Right hindlimb (tissue), 1 donor: ENCODE measurements around the gene TFEB.

Experiments used
- DNase-seq: peaks from one replicate; pipeline ENCODE4 v3.0.0-alpha.2; 2018

The TFEB gene

GRCh38 chr6:41705311-41705995 lies 30.0 kb downstream of the TFEB start:
- no peak for DNase-seq

GRCh38 chr6:41704656-41705310 lies 30.6 kb downstream of the TFEB start:
- DNase-seq: no peak

DNA sequence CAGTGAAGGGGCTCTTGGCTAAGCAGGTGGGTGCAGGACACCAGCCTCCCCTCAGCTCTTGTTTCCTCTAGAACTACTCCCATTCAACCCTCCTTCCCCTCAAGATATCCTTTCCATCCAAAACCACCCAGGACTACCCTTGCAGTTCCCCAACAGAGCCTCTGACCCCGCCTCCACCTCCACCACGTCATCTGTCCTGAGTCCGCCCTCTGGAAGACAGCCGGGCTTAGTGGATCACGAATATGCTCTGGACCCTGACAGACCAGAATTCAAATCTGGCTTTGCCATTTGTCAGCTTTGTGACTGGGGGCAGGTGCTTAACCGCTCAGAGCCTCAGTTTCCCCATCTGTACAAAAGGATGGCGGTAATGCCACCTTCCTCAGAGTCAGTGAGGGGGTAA lies 31.4 kb downstream of the TFEB start:
- DNase-seq: no peak

DNA sequence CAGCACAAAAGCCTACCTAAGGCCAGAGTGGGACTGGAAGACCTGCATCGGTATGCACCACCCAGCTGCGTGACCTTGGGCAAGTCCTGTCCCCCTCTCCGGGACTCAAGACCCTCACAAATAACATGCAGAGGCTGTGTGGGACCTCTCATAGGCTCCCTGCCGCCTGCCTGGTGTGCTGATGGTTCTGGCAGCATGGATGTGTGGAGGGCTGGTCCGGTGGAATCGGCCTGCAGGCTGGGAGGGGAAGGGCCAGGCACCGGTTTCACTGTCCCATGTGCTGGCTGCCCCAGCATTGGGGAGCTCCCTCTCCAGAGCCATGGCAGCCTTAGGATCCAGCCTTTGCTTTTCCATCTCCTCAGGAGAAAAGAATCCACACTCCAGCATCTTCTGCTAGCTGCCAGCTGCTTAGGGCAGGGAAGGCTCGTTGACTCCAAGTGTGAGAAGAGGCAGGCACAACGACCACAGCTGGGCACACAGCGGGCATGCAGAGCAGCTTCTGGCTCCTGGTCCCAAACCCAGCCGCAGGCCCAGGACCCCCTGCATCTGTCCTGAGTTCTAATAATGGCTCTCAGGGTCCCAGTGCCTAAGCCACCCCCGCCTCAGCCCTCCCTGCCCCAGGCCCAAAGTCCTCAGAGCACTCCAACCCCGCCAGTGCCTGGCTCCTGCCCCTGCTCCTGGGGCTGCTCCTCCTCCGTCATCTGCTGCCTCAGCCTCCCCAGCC lies 32.5 kb downstream of the TFEB start:
- DNase-seq: no peak

DNA sequence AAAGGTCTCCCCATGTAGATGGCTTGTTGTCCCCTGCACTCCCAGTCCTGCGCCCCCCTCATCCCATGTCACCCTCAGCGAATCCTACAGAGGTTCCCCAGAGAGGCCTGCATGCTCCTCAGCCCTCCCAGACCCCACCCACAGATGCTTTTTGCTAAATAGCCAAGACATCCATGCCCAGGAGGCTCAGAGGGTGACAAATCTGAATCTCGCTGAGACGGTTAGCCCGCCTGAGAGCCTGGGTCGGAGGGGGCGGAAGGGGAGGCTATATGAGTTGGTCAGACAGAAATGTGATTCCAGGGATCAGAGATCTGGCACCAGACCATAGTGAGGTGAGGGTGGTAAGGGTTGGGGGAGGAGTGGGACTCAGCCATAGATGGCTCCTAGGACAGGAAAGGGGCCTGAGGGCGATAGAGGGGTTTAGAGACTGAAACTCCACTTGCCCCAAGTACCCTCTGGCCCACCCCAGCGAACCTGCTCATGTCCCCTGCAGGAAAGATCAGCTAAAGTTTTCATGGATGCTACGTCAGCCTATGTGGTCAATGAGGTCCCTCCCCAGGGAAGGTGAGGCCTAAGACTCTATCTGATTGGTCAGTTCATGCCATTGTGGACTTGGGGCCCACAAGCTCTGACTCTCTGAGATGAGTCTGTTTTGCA lies 33.2 kb downstream of the TFEB start:
- no peak for DNase-seq

DNA sequence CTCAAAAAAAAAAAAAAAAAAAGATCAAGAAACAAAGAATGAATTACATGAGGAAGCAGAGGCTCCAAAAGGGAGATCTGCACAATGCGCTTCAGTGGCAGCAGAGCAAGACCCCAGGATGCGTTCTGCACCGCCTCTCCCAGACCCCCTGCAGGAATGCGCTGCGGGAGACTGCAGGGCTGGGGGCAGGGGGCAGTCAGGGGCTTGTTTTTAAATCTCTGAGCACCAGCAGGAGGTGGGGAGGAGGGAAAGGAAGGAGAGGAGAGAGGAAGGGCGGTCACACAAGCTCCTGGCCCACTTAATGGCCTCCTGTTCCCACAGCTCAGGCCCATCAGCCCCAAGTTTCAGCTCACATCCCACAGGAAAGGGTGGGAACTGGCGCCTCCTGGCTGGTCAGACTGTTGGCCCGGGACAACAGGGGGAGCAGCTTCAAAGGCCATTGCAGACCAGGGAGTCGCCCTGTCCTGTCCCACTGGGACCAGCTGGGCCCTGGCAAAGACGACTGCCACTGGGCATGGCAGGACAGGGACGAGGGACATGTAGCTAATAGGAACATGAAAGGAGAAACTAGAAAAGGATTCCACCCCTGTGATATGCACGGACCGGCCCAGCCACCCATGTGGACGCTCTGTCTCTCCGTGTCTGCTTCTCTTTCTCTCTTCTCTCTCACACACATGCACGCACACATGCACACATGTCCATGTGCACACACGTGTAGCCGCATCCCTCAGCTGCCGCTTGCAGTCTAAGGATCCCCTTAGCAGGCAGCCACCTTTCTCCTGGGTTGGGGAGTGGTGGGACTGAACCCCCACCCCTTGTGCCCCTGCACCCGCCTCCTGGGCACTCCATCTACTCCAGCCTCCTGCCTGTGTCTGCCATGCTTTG lies 34.7 kb downstream of the TFEB start:
- DNase-seq: no peak

DNA sequence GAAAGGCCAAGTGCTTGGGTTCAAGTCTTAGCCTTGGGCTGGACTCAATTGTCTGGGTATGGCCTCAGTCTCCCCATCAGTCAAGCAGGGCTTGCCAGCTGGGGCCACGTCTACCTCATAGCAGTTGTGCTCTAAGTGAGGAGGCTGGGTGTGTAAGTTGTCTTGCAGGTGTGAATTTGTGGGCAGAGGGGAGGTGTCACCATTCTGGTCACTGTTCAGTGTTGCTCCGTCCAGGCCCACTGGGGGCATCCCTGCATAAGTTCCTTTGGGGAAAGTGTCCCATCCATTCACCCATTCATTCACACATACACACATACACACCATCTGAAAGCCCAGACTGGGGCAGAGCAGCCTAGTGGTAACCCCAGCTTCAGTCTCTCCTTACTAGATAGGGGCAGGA lies 36.3 kb downstream of the TFEB start:
- no peak for DNase-seq

DNA sequence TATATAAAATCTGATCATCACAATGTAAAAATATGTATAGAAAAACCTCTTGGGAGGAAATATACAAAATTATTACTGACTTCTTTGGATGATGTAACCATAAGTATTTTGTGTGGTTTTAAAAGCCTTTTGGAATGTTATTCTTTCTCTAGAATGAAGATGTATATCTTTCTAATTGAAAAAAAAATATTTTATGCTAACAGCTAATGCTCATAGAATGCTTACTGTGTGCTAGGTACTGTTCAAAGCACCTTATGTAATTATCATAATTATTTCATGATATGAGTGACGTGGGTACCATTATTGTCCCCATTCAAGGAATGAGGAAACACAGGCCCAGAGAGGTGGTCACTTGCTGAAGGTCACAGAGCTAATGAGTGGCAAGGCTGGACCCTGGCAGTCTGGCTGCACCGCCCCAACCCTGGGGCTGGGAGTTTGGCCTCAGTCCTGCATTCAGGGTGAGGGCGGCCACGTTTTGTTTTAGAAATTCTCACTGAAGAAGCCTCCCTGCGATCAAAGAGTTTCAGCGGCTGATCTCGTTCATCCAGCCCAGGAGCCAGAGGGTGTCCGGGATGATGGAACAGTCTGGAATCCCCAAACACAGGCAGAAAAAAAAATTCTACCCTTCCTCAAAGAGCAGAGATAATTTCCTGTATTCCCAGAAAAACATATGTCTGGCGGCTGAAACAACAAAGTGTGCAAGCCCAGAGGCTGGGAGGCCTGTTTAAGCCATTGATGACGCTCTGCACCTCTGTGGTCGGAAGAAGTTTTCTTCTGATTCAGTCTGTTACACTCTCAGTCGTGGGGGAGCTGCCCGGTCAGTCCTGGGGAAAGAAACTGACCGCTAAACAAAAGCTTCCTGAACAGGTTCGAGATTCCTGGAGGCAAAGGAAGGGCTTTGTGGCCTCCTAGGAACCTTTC lies 37.3 kb downstream of the TFEB start:
- DNase-seq: peak; percentile 83

DNA sequence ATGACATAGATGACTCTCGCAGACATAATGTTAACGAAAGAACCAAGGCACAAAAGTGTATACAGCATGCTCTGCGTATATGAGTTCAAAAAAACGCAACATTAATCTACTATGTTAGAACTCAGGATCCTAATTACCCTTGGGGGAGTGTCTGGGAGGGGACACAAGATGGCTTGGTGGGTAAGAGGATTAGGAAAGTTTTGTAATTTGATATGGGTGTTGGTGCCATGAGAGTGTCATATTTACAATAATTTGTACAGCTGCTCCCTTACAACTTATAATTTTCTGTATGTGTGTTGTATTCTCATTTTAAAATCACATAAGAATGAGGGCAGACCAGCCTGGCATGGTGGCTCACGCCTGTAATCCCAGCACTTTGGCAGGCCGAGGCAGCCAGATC lies 38.6 kb downstream of the TFEB start:
- no peak for DNase-seq

- no peak for DNase-seq
These were observed 39.6 kb downstream of the TFEB start for GRCh38 chr6:41695825-41696224.

GRCh38 chr6:41694815-41695526 lies 40.4 kb downstream of the TFEB start:
- no peak for DNase-seq

GRCh38 chr6:41693281-41694240 lies 41.8 kb downstream of the TFEB start:
- no peak for DNase-seq

- DNase-seq: no peak
These were observed 42.7 kb downstream of the TFEB start for GRCh38 chr6:41692730-41693129.

DNA sequence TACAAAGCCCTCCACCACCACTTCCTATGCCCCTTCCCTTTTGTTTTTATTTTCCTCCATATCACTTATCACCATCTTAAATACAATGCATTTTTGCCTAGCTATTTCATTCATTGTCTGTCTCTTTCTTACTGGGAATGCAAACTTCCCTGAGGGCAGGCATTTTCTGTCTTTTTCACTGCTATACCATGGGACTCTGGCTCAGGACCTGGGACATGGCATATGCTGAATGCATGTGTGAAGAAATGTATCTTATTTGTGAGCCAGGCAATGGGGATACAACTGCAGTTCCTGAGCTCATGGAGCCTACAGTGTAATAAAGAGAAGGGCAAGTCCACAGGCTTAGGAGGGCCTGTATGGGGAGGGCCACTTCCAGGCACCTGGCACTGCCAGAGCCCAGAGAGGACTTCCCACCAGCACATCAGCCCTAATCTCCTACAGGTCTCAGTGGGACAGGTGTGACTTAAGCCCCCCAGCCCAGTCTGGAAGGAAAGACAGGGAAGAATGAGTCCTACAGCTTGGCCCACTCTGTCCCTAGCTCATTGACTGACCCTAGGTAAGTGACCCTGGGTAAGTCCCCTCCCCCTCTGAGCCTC lies 43.2 kb downstream of the TFEB start:
- peak; percentile 7 for DNase-seq

DNA sequence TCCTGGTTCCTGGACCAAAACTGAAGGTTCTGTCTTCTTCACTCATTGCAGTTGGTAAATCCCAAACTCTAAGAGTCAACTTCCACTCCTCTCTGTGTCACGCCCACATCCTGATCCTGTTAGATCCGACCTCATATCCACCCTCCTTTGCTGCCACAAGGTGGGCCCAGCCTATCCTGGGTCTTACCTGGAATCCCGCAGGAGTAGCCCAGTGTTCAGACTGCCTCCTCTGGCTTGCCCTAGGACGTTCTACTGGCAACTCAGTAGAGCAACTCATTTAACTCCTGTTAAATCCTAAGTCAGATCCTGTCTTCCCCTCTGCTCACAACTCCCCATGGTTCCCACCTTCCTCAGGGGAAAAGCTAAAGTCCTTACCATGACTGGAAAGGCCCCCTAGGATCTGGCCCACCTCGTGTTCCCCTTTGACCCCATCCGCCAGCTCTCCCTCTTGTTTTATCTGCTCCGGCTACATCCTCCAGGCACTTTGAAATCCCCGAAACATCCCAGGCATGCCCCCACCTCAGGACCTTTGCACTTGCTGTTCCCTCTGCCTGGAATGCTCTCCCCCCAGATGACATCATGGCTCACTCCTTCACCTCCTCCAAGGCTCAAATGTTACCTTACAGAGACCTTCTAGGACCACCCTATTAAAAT lies 43.9 kb downstream of the TFEB start:
- peak; percentile 12 for DNase-seq

DNA sequence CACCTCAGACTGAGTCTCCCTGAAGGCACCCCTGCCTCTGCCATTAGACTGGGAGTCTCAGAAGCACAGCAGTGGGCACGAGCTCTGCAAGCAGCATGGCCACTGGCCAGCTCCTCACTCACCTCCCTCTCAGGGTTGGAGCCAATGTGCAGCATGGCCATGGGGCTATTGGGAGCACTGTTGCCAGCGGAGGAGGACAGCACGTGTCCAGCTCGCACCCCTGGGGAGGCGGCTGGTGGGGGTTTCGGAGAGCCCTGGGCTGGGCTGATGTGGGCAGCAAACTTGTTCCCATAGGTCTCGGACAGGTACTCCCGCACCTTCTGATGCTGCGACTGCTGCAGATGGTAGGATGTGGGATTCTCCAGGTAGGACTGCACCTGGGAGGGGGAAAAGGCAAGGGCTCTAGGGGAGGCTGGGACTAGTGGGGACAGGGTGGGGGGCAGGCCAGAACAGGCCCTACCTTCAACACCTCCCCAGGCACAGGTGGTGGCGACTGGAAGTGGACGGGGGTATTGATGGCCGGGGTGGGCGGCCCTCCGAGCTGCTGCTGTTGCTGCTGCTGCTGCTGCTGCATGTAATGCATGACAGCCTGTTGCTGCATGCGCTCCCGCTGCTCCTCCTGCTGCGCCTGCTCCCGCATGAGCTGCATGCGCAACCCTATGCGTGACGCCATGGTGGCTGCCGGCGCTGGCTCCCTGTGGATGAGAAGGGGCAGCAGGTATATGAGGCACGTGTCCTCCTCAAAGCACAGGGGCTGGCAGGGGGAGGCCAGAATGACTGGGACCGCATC lies 44.7 kb downstream of the TFEB start:
- peak; percentile 20 for DNase-seq

- DNase-seq: peak; percentile 9
These were observed 46.0 kb downstream of the TFEB start for GRCh38 chr6:41689171-41690008.
